Gastroesophageal sphincter (tissue), 4 donors: Measurements from ENCODE around the gene PABPN1L. TPM values are rescaled to one million over a fixed set of nuclear protein-coding genes. Genes with fewer than 3 reads are reported as not detected.

ENCODE experiments used
- ATAC-seq: fragments of 150-250 bp; one replicate; pipeline ENCODE4 v1.9.1; 2016; ENCODE audit warnings: mild to moderate bottlenecking, moderate library complexity
- H3K27ac ChIP-seq, 4 donors: fragments of 200-600 bp; sonication (generic) in 3 of 4; 1 replicate in 3 of 4; 2 replicates in 1 of 4; pipeline ENCODE4 v1.5.1; 2016 to 2019
- H3K27me3 ChIP-seq: fragments of 200-600 bp; sonication (generic); one replicate; pipeline ENCODE4 v1.5.1; 2019
- H3K36me3 ChIP-seq, 2 donors: fragments of 200-600 bp; sonication (generic); one replicate each; pipeline ENCODE4 v1.5.1; 2019; ENCODE audit warnings: control low read depth in 1 of 2
- H3K4me1 ChIP-seq, 3 donors: fragments of 200-600 bp; sonication (generic); 1 replicate in 2 of 3; 2 replicates in 1 of 3; pipeline ENCODE4 v1.5.1; 2016 to 2019; ENCODE audit warnings: control low read depth in 2 of 3
- H3K4me3 ChIP-seq, 2 donors: fragments of 200-600 bp; sonication (generic); one replicate each; pipeline ENCODE4 v1.5.1; 2019; ENCODE audit warnings: mild to moderate bottlenecking in 1 of 2, moderate library complexity in 1 of 2
- H3K9me3 ChIP-seq, 3 donors: fragments of 200-600 bp; sonication (generic); one replicate each; pipeline ENCODE4 v1.5.1; 2017 to 2019; ENCODE audit warnings: control low read depth in 2 of 3
- EP300 ChIP-seq: sonication (generic); formaldehyde crosslinking; IDR thresholded peaks from one replicate; pipeline ENCODE4 v1.6.1; 2017; ENCODE audit warnings: antibody characterized with exemption, mild to moderate bottlenecking
- POLR2A ChIP-seq, 2 donors: fragments of 450-650 bp; IDR thresholded peaks; one replicate each; pipeline ENCODE4 v1.6.1; 2017; ENCODE audit warnings: antibody characterized with exemption in 2 of 2, mild to moderate bottlenecking in 2 of 2, moderate library complexity in 1 of 2
- POLR2AphosphoS5 ChIP-seq: sonication (generic); formaldehyde crosslinking; IDR thresholded peaks from one replicate; pipeline ENCODE4 v1.6.1; 2017; ENCODE audit warnings: antibody characterized with exemption
- WGBS, 2 donors: methylation state at CpG; one replicate each; pipeline ENCODE4 v1.1.5; 2018; ENCODE audit warnings: low coverage in 1 of 2; 5-methylcytosine and 5-hydroxymethylcytosine counted together
- total RNA-seq, 4 donors: library from RNA; depleted of rRNA; stranded (reverse); fragments of >200 nt; gene quantifications; one replicate each; pipeline ENCODE4 v1.1.0, GENCODE V29; 2016
- TF ChIP-seq, protein P1 (sequence below), 4 experiments: fragments of 200-600 bp in 2 of 4; fragments of 450-650 bp in 2 of 4; sonication (generic) in 1 of 4; IDR thresholded peaks; one replicate each; pipeline ENCODE4 v1.5.1; 2017 to 2019; ENCODE audit warnings: antibody characterized with exemption in 4 of 4, mild to moderate bottlenecking in 2 of 4, moderate library complexity in 2 of 4

The PABPN1L gene
- total RNA-seq, 4 donors from 2014 or later: 0.54 TPM; not detected in 3

DNA sequence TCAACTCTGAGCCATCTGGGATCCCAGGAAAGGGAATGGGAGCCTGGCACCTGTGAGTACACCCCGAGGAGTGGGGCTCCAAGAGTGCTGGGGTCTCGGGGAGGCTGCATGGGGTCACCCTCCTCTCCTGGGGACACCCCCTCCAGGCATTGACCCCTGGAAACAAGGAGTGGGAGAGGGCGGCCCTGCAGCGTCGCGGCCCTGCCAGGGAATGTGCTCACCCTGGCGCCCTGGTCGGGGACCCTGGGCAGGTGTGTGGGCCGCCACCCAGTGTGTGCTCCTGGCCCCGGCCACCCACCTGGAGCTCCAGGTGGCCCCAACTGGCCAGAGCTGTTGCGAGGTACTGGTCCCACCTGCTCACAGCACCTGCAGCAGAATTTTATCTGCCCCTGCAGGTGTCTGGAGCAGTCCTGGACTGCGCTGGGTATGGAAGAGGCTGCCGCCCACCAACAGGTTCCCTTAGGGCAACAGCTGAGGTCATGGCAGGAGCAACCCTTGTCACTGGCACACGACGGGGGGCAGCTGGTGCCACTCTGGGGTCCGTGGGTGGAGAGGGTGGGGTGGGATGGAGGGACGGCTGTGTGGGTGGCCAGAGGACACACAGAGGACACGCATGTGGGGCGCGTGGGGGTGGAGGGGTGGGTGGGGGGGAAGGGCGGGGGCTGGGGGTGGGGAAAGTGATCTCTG, 5.4 kb upstream of the PABPN1L start:
- Histone ChIP-seq H3K9me3 (no peaks in the 10 kb centered on the region), H3K4me3 (no peak overlapping the region), H3K27me3 (peaks cover 65% of the 10 kb centered on the region), H3K27ac (no peak overlapping the region), H3K4me1 (peaks cover 0 to 12% (median 0%) of the 10 kb centered on the region in 3 donors), H3K36me3 (peaks cover 0 to 4% of the 10 kb centered on the region in 2 donors)
- no peak for ATAC-seq
- no CpG with 5 or more reads among the region's 21 CpGs for WGBS, 2 donors
- TF ChIP-seq, protein P1, sequence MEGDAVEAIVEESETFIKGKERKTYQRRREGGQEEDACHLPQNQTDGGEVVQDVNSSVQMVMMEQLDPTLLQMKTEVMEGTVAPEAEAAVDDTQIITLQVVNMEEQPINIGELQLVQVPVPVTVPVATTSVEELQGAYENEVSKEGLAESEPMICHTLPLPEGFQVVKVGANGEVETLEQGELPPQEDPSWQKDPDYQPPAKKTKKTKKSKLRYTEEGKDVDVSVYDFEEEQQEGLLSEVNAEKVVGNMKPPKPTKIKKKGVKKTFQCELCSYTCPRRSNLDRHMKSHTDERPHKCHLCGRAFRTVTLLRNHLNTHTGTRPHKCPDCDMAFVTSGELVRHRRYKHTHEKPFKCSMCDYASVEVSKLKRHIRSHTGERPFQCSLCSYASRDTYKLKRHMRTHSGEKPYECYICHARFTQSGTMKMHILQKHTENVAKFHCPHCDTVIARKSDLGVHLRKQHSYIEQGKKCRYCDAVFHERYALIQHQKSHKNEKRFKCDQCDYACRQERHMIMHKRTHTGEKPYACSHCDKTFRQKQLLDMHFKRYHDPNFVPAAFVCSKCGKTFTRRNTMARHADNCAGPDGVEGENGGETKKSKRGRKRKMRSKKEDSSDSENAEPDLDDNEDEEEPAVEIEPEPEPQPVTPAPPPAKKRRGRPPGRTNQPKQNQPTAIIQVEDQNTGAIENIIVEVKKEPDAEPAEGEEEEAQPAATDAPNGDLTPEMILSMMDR (IDR thresholded peaks at IDR 0.05): no peak
- no peak for TF ChIP-seq POLR2A (IDR thresholded peaks at IDR 0.05)
- TF ChIP-seq EP300: no peak
- no peak for TF ChIP-seq POLR2AphosphoS5

DNA sequence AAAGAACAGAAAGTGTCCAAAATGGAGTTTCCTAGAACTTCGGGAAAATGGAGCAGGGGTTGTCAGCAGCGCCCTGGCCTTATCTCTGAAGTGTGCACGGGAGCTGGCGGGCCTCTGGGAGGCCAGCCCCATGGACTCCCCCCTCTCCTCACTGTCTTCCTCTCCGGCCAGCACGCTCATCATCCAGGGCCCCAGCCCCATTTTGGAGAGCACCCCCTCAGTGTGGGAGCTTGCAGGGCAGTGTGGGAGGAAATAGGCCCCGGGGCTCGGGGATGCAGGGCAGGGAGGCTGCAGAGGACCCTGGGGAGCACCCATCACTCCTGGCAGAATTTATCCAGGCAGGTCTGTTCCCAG, 4.9 kb upstream of the PABPN1L start:
- Histone ChIP-seq H3K9me3 (no peaks in the 10 kb centered on the region), H3K36me3 (no peaks in the 10 kb centered on the region), H3K27ac (no peak overlapping the region), H3K4me3 (no peak overlapping the region), H3K4me1 (peaks cover 0 to 12% (median 0%) of the 10 kb centered on the region in 3 donors), H3K27me3 (peaks cover 68% of the 10 kb centered on the region)
- no peak for ATAC-seq
- 42% methylated on average over 4 of the region's 8 CpGs; no CpG with 5 or more reads in 1 of the 2 donors for WGBS, 2 donors
- TF ChIP-seq POLR2A (IDR thresholded peaks at IDR 0.05) (no peak), POLR2AphosphoS5 (no peak), EP300 (no peak)
- TF ChIP-seq, protein P1 (IDR thresholded peaks at IDR 0.05): no peak

DNA sequence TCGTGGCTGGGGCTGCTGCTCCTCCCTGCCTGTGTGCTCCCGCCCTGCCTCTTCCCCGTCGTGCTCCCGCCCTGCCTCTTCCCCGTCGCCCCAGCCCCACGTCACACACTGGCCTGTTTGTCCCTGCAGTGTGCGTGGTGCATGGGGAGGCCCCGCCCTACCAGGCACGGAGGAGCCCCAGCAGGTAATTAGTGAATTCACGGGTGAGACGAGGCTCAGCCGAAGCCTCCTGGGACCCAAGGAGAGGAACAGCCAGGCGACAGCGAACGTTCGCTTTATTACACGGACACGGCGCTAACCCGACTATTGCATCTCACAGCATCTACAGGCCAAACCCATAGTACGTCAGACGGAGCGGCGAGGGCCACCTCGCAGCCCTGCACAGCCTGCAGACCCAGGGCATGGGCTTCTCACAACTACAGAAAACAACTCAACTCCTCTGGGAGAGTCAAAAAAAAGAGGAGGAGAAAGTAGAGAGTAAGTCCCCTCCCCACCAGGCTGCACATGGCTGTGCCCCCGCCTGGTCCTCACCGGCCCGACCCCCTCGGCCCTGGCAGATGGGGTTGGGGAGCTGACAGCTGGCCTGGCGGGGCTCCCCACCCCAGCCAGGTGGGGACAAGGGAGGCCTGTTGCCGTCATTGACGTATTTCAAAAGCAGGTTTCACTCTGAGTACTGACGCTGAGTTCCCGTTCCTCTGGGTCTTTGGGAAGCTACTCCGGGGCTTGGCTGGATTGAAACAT, 4.3 kb upstream of the PABPN1L start:
- ATAC-seq: peak; percentile 17
- Histone ChIP-seq H3K27ac (no peak overlapping the region), H3K4me3 (peak overlapping the region in 1 of 2 donors; percentile 2), H3K4me1 (peaks cover 0 to 12% (median 0%) of the 10 kb centered on the region in 3 donors), H3K9me3 (no peaks in the 10 kb centered on the region), H3K36me3 (no peaks in the 10 kb centered on the region), H3K27me3 (peaks cover 73% of the 10 kb centered on the region)
- WGBS, 2 donors: 16% methylated on average over 7 of the region's 37 CpGs; no CpG with 5 or more reads in 1 of the 2 donors
- TF ChIP-seq POLR2A (IDR thresholded peaks at IDR 0.05): no peak
- TF ChIP-seq, protein P1 (IDR thresholded peaks at IDR 0.05): no peak
- no peak for TF ChIP-seq EP300
- no peak for TF ChIP-seq POLR2AphosphoS5

DNA sequence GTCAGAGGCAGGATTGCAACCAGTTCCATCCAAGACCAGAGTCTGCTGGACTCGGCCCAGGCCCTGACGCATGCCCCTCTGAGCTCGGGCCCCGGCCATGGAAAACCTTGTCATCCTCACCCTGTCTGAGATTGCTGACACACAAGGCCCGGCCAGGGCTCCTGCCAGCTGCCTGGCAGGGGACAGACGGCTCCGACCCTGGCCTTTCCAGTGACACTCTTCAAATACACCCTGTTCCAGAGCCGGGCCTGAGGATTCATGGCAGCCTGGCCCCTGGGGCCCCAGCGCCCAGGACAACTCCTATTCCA, 3.2 kb upstream of the PABPN1L start:
- TF ChIP-seq, protein P1 (IDR thresholded peaks at IDR 0.05): no peak
- no peak for ATAC-seq

More for the DNA sequence above, 3.2 kb upstream of the PABPN1L start:
- no peak overlapping the region for H3K4me3 ChIP-seq
- no peaks in the 10 kb centered on the region for H3K36me3 ChIP-seq
- peaks cover 82% of the 10 kb centered on the region for H3K27me3 ChIP-seq
- no peaks in the 10 kb centered on the region for H3K9me3 ChIP-seq
- WGBS, 2 donors: 71% methylated on average over 1 of the region's 9 CpGs; no CpG with 5 or more reads in 1 of the 2 donors
- peaks cover 0 to 12% (median 0%) of the 10 kb centered on the region in 3 donors for H3K4me1 ChIP-seq
- H3K27ac ChIP-seq: no peak overlapping the region
